Posterior vena cava (tissue), 2 donors: ENCODE results near the gene DNAH1. TPM values are rescaled to one million over a fixed set of nuclear protein-coding genes. Genes with fewer than 3 reads are reported as not detected.
A peak's percentile ranks its signal among the peaks of the same experiment; 100 is the strongest.

Experiments
- DNase-seq: peaks from one replicate; pipeline ENCODE4 v3.0.0-alpha.2; 2020; ENCODE audit warnings: low spot score
- intact Hi-C, 2 donors: fragments of 100-400 bp; cut with DNase I; formaldehyde crosslinking; loops; one replicate each; pipeline versions ENCODE4 v1.14.1 to v1.14.2; 2022 to 2023
- total RNA-seq, 2 donors: library from RNA; stranded (reverse); fragmentation: NEBNext Ultra II Directional; extraction: Animal tissue kit (Norgen Biotek cat#: 25700); gene quantifications; one replicate each; pipeline ENCODE4 v1.2.1, GENCODE V29; 2021
- donor health status: DM: yes; HTN: yes; CAD: no.
- donor health status: DM: yes; HTN: yes; CAD: no.

Gene DNAH1
- total RNA-seq, 2 donors from 2014 or later, result 7.2 to 9.4 TPM

DNA sequence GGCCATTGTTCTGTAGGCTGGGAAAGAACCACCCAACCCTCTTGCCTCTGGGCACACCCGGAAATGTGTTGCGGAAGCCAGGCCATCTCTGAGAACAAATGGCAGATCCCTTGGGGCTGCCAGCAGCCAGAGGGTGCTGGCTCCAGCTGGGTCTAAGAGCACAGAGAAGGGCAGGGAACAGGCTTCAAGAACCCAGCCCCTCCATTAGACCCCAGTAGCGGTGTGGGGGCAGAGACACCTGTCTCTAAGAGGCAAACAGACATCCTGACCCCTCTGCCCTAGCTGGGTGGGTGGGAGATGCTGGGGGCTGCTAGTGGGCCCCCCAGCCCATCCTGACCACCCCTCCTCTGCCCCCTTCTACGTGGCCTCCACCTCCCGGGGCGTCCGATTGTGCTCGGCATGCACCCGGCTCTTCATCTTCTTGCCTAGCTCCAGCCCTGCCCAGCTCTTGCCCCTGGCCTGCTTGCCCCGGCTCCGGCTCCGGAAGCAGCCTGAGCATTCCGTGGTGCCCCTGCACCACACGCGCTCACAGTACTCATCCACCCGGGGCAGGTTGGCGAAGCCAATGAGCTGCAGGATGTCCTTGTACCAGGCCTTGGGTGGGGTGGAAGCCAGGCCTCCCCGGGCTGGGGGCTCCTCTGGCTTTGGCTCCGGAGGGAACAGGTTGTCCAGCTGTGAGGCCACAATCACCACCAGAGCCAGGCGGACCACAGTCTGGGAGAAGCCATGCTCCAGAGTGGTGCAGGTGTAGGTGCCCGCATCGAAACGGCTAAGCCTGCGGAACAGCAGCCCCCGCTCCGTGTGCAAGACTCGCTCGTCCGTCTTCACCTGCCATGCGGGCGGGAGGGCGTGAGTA is 119.4 kb downstream of the DNAH1 start:
- intact Hi-C loops, result no loop called here
- DNase-seq, result peak; percentile 76

- DNase-seq, result peak; percentile 62
- intact Hi-C loops, result no loop called here
Observed at GRCh38 chr3:52436500-52437149, 120.5 kb downstream of the DNAH1 start.

DNA sequence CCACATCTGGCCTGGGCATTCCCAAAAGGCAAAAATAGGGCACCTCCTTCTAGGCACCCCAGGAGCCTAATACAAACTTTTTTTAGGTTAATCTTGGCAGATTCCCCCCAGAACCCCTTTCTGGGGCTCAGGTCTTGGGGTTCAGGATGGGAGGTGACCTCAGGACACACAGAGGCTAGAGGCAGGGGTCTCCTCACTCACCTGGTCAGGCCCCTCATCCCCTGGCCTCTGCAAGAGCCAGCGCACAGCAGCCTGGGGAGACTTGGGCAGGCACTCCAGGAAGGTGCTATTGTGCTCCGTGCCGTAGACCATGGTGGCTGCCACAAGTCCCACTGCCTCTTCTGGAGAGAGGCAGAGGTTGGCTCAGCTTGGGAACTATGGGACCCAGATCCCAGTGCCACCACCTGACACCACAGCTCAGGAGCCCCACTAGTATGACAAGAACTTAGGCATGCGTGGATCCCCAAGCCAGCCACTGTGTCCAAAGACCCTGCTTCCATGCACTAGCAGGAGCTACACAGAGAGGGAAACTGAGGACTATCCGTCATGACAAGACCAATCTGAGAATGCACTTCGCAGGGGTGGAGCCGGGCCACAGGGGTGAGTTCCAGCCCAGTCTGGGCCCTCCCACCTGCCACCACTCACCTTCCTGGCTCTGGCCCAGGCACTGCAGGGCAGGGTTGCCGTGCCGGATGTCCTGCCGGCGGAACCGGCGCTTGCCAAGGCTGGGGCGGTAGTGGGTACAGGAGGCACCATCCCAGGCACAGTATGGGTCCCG is 121.4 kb downstream of the DNAH1 start:
- intact Hi-C loops, result no loop called here
- DNase-seq, result peak; percentile 75

DNA sequence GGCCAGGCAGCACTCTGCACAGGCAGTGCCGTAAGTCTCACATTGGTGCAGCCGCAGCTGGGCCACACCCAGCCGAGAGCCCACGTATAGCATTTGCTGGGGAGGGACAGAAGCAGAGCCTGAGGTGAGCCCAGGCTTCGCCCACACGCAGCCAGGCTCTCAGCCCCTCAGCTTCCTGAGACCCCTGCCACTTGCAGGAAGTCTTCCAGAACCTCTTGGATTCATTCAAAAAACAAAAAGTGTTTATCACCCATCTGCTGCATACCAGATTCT is 121.9 kb downstream of the DNAH1 start:
- intact Hi-C loops, result no loop called here

DNA sequence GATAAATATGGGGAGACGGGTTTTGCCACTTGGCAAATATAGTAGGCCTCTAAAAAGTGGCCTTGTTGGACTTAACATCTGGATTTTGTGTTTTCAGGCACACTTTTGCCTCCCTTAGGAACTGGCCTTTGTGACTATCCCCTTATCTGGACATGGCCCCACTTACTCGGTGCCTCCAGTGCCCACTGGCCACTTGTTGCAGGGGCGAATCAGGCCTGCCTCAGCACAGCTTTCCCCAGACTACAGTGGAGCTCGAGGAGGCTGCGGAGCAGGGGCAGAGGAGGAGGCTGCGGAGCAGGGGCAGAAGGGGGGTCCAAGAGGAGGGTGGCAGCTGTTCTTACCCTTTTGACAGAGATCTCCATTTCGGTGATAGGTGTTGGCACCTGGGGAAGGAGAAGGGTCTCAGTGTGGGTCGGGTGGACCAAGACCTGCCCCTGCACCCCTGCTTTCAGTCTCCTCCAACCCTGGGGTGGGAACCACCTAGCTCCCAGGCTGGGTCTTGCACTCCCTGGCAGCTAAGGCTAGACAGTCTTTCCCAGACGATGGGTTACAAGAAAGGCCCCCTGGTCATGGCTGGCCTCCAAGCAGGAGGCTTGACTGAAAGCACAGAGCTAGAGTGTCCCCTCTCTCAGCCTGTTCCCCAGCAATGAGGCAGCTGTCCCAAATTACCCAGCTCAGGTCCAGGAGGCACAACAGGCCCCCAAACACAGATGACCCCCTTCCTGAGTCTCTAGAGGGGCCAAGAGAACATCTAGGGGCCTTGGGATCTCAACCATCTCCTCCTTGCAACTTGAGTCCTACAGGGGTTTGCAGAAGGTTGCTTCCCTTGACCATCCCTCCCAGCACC is 122.7 kb downstream of the DNAH1 start:
- DNase-seq, result no peak
- intact Hi-C loops, result no loop called here

More for the DNA sequence above, 121.9 kb downstream of the DNAH1 start:
- DNase-seq, result no peak

DNA sequence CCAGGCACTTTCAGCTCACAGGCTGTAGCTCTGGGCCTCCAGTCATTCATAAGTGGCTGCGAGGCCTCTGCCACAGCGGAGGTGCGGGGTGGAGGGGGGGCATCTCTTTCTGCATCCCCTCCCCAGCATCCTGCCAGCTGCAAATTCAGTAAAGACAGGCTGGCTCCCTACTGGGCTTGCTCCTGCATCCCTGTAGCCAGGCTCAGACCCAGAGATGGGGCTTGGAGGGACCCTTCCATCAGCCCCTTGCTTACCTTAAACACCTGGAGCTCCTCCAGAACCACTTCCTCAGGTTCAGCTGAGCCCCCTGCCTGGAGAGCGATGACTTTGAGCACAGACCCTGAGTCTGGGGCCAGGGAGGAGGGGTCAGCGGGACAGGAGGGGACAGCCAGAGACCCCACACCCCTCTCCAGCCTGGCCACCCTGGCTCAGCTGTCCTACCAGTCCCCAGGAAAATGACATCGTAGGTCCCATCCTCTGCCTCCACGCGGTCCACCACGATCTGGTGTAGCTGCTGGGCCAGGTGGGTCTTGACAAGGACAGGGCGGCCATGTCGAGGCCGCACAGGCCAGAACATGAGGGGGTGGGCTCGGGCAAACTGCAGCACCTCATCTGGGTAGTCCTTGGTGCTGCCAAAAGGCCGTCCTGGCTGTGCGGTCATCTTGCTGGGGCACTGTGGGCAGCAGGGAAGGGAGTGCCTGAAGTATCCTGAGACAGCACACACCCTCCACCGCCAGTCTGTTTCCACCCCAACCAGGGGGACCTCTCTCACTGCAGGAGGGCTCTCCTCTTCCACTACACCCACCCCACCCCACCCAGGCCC is 123.5 kb downstream of the DNAH1 start:
- intact Hi-C loops, result loop anchor here in 1 of 2 donors (10.0 kb wide), 1 partner anchor 435 kb away; no protein-coding TSS in a partner anchor
- peak; percentile 79 for DNase-seq

DNA sequence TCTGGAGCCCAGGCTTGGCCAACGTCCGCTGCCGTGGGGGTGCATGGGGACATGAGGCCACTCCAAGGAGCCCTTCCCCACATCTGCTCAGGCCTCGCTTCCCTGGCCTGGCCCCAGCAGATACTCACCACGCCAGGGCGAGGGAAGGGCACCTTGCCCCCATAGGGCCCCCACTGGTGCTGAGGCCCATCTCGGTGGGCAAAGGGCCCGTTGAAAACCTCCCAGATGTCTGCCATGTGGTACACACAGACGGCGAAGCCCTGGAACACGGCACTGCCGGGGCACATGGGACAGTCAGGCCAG is 124.1 kb downstream of the DNAH1 start:
- peak; percentile 76 for DNase-seq
- intact Hi-C loops, result loop anchor here in 1 of 2 donors (10.0 kb wide), 1 partner anchor 435 kb away; no protein-coding TSS in a partner anchor

GRCh38 chr3:52440671-52441070 is 124.6 kb downstream of the DNAH1 start:
- DNase-seq, result peak; percentile 65

DNA sequence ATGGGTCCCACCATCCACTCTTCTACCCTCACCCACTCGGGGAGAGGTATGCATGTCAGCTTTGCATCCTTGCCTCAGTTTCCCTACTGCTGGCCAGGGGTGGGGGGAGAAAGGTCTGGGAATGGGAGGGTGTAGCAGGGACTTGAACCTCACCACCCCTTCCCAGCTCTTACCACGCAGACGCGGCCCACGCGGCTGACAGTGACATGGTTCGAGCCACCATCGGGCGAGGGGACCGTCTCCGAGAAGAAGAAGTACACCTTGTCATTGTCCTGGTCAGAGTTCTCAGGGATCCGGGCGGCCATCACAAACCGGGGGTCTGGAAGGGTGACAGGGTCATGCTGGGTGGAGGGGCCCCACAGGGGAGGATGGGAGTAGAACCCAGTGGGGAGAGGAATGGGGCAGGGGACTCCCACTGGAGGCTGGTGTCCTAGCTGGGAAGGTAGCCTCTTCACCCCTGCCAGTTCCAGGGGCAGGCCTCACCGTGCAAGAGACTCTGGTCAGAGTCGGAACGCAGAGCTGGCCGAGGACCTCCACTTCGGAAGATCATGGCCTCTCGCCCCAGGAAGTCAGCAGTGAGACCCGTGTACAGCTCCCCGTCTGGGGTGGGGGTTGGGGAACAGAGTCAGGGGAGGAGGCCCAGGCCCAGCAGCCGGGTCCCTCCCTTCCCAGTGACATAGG is 125.1 kb downstream of the DNAH1 start:
- intact Hi-C loops, result loop anchor here in 1 of 2 donors (10.0 kb wide), 1 partner anchor 436 kb away; no protein-coding TSS in a partner anchor
- peak; percentile 70 for DNase-seq

More at GRCh38 chr3:52440671-52441070, 124.6 kb downstream of the DNAH1 start:
- intact Hi-C loops, result loop anchor here in 1 of 2 donors (10.0 kb wide), 1 partner anchor 436 kb away; no protein-coding TSS in a partner anchor

- DNase-seq, result peak; percentile 67
- intact Hi-C loops, result loop anchor here in 1 of 2 donors (10.0 kb wide), 1 partner anchor 437 kb away; no protein-coding TSS in a partner anchor
Observed at GRCh38 chr3:52441772-52442332, 125.7 kb downstream of the DNAH1 start.

DNA sequence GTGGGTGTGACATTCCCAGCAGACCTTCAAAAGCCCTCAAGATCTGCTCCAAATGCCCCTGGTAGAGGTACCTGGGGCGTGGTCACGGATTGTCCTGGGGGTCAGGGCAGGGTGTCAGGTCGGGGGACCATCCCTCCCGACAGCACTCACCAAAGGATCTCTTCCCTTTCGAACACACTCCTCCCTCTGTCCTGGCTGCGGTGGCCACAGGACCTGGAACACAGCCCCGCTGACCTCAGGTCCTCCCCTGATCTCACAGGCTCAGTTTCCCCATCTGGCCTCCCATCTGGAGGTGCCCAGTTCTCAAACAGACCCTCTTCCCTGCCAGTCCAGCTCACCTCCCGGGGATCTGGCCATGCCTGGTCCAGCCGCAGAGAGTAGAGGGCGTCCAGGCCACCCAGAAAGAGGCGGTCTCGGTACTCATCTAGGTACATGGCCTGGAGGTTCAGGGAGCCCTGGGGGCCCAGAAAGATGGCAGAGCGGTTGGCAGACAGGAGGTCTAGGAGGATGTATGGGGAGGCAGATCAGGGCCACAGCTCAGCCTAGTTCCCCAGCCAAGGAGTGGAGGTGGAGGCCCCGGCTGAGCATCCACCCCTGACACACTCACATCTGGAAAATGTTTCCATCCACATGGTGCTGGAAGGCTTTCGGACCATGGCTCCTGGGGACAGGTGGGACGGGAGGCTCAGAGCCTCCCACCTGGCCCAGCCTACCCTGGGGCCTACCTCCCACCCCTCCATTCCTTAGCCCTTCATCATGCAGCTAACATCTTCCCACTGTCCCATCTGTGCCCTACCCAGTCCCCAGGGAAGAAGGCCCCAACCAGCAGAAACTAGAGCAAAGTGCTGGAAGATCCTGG is 126.5 kb downstream of the DNAH1 start:
- peak; percentile 69 for DNase-seq
- intact Hi-C loops, result loop anchor here in 1 of 2 donors (10.0 kb wide), 1 partner anchor 438 kb away; no protein-coding TSS in a partner anchor

DNA sequence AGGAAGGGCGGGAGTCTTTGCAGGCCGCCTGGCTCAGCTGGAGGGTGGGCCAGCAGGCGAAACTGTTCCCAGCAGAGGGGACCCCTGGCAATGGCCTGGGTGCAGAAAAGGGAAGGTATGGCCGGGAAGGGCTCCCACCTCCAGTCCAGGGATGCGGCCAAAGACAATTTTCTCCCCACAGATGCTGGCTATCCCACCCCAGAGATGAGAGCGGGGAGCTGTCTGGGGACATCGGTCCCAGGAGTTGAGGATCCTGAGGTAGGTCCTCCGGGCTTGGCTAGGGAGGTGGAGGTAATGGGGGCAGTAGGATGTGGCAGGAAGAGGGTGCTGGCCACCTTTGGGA is 127.1 kb downstream of the DNAH1 start:
- intact Hi-C loops, result loop anchor here in 1 of 2 donors (10.0 kb wide), 1 partner anchor 438 kb away; no protein-coding TSS in a partner anchor
- DNase-seq, result no peak

GRCh38 chr3:52443791-52444687 is 127.9 kb downstream of the DNAH1 start:
- DNase-seq, result no peak
- intact Hi-C loops, result loop anchor here (2.0 to 10.0 kb wide), 2 partner anchors 15 to 439 kb away; no protein-coding TSS in a partner anchor

DNA sequence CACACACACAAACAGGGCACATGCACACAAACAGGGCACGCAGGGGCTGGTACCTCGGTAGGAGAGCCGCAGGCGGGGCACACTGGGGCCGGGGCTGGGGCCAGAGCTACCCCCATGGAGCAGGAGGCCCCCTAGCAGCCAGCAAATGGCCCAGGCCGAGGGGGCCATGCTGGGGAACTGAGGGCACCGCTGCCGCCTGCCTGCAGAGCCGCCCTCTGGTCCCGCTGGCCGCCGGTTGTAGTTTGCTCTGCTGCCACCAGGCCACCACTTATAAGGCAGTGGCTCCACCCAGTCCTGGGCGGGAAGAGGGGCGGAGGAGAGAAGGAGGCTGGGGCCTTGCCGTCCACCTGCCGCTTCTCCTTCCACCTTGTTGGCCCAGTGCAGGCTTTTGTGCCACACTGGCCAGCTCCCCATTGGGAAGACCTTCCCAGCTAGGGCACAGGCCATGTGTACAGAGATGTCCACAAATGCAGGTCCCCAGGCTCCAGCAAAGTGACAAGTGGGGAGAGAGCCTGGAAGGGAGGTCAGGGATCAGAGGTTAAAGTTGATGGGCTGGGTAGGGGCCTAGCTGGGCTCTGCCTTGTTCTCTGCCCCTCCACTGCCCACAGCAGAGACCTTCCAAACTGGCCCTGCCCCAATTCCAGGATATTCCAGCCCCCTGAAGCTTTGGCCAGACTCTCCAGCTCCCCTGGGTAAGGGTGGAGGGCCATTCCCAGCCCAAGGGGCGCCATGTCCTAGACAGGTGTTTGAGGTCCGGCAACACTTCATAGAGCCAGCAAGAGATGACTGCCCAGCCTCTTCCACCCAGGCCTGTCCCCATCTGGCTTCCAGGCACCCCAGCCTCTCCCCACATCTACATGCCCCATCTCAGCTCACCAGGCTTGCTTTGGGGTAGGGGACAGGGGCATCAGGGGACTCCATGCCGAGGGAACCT is 129.0 kb downstream of the DNAH1 start, which contains the start of gene SEMA3G:
Gene SEMA3G, minus strand, starts transcription at position 244 of the 934 bp plus-strand sequence. Its CDS starts 76 bp downstream, at position 168.
- DNase-seq, result peak; percentile 90
- intact Hi-C loops, result loop anchor here (2.0 to 10.0 kb wide), 2 partner anchors 16 to 440 kb away; no protein-coding TSS in a partner anchor
